ENCODE results near the gene CEP170B.

CEP170B gene

GRCh38 chr14:104938436-104938835, 73.4 kb downstream of the CEP170B start:
- Histone ChIP-seq H3K4me2 (ENCODE audit: low read length) (no peak overlapping the region), H3K79me2 (ENCODE audit: control insufficient read depth, low read length) (no peaks in the 10 kb centered on the region), H3K27ac (ENCODE audit: low read depth, low read length) (no peak overlapping the region), H3F3A (ENCODE audit: control insufficient read depth, insufficient read depth) (no peaks in the 10 kb centered on the region), H3K36me3 (ENCODE audit: control insufficient read depth, low read length) (no peaks in the 10 kb centered on the region), H4K20me1 (ENCODE audit: control insufficient read depth, insufficient read depth, low read depth, low read length) (no peaks in the 10 kb centered on the region; the same call in 1 of the 2 replicates), H3K27me3 (ENCODE audit: control insufficient read depth, low read length) (peaks cover 38% of the 10 kb centered on the region), H3K9me3 (ENCODE audit: control insufficient read depth, insufficient read depth, low read length) (no peaks in the 10 kb centered on the region), H3K4me3 (ENCODE audit: low read length) (no peak overlapping the region), H3K9me2 (replicated peaks; ENCODE audit: control insufficient read depth, low read length) (no peaks in the 10 kb centered on the region), H3K4me1 (ENCODE audit: control insufficient read depth, low read length) (peaks cover 3% of the 10 kb centered on the region; the same call in 1 of the 2 replicates)
- TF ChIP-seq CTCF (IDR thresholded peaks at IDR 0.05; ENCODE audit: low read depth, low read length, poor library complexity, severe bottlenecking) (no peak), EZH2phosphoT487 (IDR thresholded peaks at IDR 0.05; ENCODE audit: borderline replicate concordance, low read length) (no peak; the same call in 1 of the 2 replicates)

GRCh38 chr14:104938960-104939359, 73.9 kb downstream of the CEP170B start:
- no peak overlapping the region for H3K4me3 ChIP-seq (ENCODE audit: low read length)
- no peak overlapping the region for H3K27ac ChIP-seq (ENCODE audit: low read depth, low read length)
- H3K36me3 ChIP-seq (ENCODE audit: control insufficient read depth, low read length), result no peaks in the 10 kb centered on the region
- H3K9me3 ChIP-seq (ENCODE audit: control insufficient read depth, insufficient read depth, low read length), result no peaks in the 10 kb centered on the region
- H3K27me3 ChIP-seq (ENCODE audit: control insufficient read depth, low read length), result peaks cover 38% of the 10 kb centered on the region
- H3K4me1 ChIP-seq (ENCODE audit: control insufficient read depth, low read length), result peaks cover 3% of the 10 kb centered on the region; the same call in 1 of the 2 replicates
- H3K9me2 ChIP-seq (replicated peaks; ENCODE audit: control insufficient read depth, low read length), result no peaks in the 10 kb centered on the region
- no peaks in the 10 kb centered on the region; the same call in 1 of the 2 replicates for H4K20me1 ChIP-seq (ENCODE audit: control insufficient read depth, insufficient read depth, low read depth, low read length)
- no peaks in the 10 kb centered on the region for H3F3A ChIP-seq (ENCODE audit: control insufficient read depth, insufficient read depth)
- no peak overlapping the region for H3K4me2 ChIP-seq (ENCODE audit: low read length)
- TF ChIP-seq CTCF (IDR thresholded peaks at IDR 0.05; ENCODE audit: low read depth, low read length, poor library complexity, severe bottlenecking) (no peak), EZH2phosphoT487 (IDR thresholded peaks at IDR 0.05; ENCODE audit: borderline replicate concordance, low read length) (no peak)
- H3K79me2 ChIP-seq (ENCODE audit: control insufficient read depth, low read length), result no peaks in the 10 kb centered on the region

- Histone ChIP-seq H3F3A (ENCODE audit: control insufficient read depth, insufficient read depth) (no peaks in the 10 kb centered on the region), H3K4me1 (ENCODE audit: control insufficient read depth, low read length) (no peaks in the 10 kb centered on the region), H3K79me2 (ENCODE audit: control insufficient read depth, low read length) (no peaks in the 10 kb centered on the region), H3K27me3 (ENCODE audit: control insufficient read depth, low read length) (peaks cover 35% of the 10 kb centered on the region), H4K20me1 (ENCODE audit: control insufficient read depth, insufficient read depth, low read depth, low read length) (no peaks in the 10 kb centered on the region; the same call in 1 of the 2 replicates), H3K9me2 (replicated peaks; ENCODE audit: control insufficient read depth, low read length) (no peaks in the 10 kb centered on the region), H3K4me2 (ENCODE audit: low read length) (no peak overlapping the region), H3K36me3 (ENCODE audit: control insufficient read depth, low read length) (no peaks in the 10 kb centered on the region), H3K4me3 (ENCODE audit: low read length) (no peak overlapping the region), H3K27ac (ENCODE audit: low read depth, low read length) (no peak overlapping the region), H3K9me3 (ENCODE audit: control insufficient read depth, insufficient read depth, low read length) (no peaks in the 10 kb centered on the region)
- TF ChIP-seq CTCF (IDR thresholded peaks at IDR 0.05; ENCODE audit: low read depth, low read length, poor library complexity, severe bottlenecking), result no peak
These were observed 74.8 kb downstream of the CEP170B start for GRCh38 chr14:104939666-104940410.
